T-cell (primary cell): ENCODE data around the gene ADD2. TPM values are rescaled to one million over a fixed set of nuclear protein-coding genes. Genes with fewer than 3 reads are reported as not detected.
A peak's percentile ranks its signal among the peaks of the same experiment; 100 is the strongest.
"Not testable (repeated sequence)": the region's sequence is repeated elsewhere in the genome, so short reads cannot be mapped to it uniquely, and the experiment has no call there.

Experiments used
- ATAC-seq, 4 experiments: fragments of 200-7000 bp in 3 of 4; fragments of 150-1000 bp in 1 of 4; cut with Tn5 transposase; replicated peaks in 1 of 4; 1 replicate in 3 of 4; 2 replicates in 1 of 4; pipeline ENCODE4 v1.10.0; 2021; ENCODE audit warnings: moderate library complexity in 3 of 4, mild to moderate bottlenecking in 2 of 4, moderate number of reproducible peaks in 1 of 4
- CTCF ChIA-PET, 2 donors: fragments of 300-600 bp; sonication (Branson Sonifier 250); formaldehyde crosslinking; loops; one replicate each; lab custom pipeline; 2022; ENCODE audit warnings: antibody characterized with exemption in 2 of 2; lab: Charles Lee
- POLR2A ChIA-PET, 2 donors: fragments of 300-600 bp; sonication (Branson Sonifier 250); formaldehyde crosslinking; loops; one replicate each; lab custom pipeline; 2022; ENCODE audit warnings: antibody characterized with exemption in 2 of 2; lab: Charles Lee
- DNase-seq, 35 experiments: peaks; one replicate each; pipeline versions ENCODE4 v3.0.0 to v3.0.0-alpha.2; 2013 to 2023
- H3K27ac ChIP-seq: one replicate; pipeline ENCODE4 v1.5.1; 2013; ENCODE audit warnings: low read length
- H3K27me3 ChIP-seq, 2 experiments: replicated peaks in 1 of 2; 1 replicate in 1 of 2; 2 replicates in 1 of 2; pipeline versions ENCODE4 v1.6.1 to v1.7.0; 2013; ENCODE audit warnings: low read length in 1 of 2, mixed read lengths in 1 of 2; ENCODE audit not compliant: control insufficient read depth in 2 of 2, insufficient read depth in 2 of 2; ENCODE audit errors: extremely low read depth in 1 of 2
- H3K36me3 ChIP-seq, 2 donors: 1 replicate in 1 of 2; 2 replicates in 1 of 2; pipeline versions ENCODE4 v1.6.1 to v1.7.0; 2013; ENCODE audit warnings: low read length in 1 of 2; ENCODE audit not compliant: control insufficient read depth in 2 of 2, insufficient read depth in 1 of 2; ENCODE audit errors: extremely low read depth in 1 of 2
- H3K4me1 ChIP-seq, 2 experiments: 1 replicate in 1 of 2; 2 replicates in 1 of 2; pipeline versions ENCODE4 v1.6.1 to v1.7.0; 2013; ENCODE audit warnings: low read length in 2 of 2, mixed read lengths in 1 of 2; ENCODE audit not compliant: insufficient read depth in 2 of 2, control insufficient read depth in 1 of 2; ENCODE audit errors: extremely low read depth in 1 of 2
- H3K4me3 ChIP-seq, 2 donors: 1 replicate in 1 of 2; 2 replicates in 1 of 2; pipeline versions ENCODE4 v1.5.1 to v1.7.0; 2013; ENCODE audit warnings: mild to moderate bottlenecking in 2 of 2, low read length in 1 of 2, moderate library complexity in 1 of 2; ENCODE audit not compliant: control insufficient read depth in 1 of 2; ENCODE audit errors: extremely low read depth in 1 of 2
- H3K9me3 ChIP-seq: 2 replicates; pipeline ENCODE4 v1.7.0; 2013
- H3K27ac Mint-ChIP-seq, 2 donors: one replicate each; pipeline ENCODE4 v1.8.0; 2020 to 2021; ENCODE audit warnings: mild to moderate bottlenecking in 2 of 2, mixed read lengths in 2 of 2
- H3K27me3 Mint-ChIP-seq, 2 donors: one replicate each; pipeline ENCODE4 v1.8.0; 2021 to 2022; ENCODE audit warnings: mixed read lengths in 2 of 2
- H3K36me3 Mint-ChIP-seq: one replicate; pipeline ENCODE4 v1.8.0; 2021; ENCODE audit warnings: mixed read lengths
- H3K4me1 Mint-ChIP-seq, 3 donors: one replicate each; pipeline ENCODE4 v1.8.0; 2020 to 2022; ENCODE audit warnings: mixed read lengths in 3 of 3, mild to moderate bottlenecking in 1 of 3
- H3K4me3 Mint-ChIP-seq, 3 donors: one replicate each; pipeline ENCODE4 v1.8.0; 2020 to 2022; ENCODE audit warnings: mild to moderate bottlenecking in 3 of 3, mixed read lengths in 3 of 3, moderate library complexity in 3 of 3
- H3K9me3 Mint-ChIP-seq, 3 donors: one replicate each; pipeline ENCODE4 v1.8.0; 2020 to 2022; ENCODE audit warnings: mixed read lengths in 3 of 3
- WGBS: methylation state at CpG from one replicate; pipeline ENCODE4 v1.1.5; 2013; ENCODE audit warnings: missing lambda C conversion rate; ENCODE audit not compliant: insufficient coverage; 5-methylcytosine and 5-hydroxymethylcytosine counted together
- total RNA-seq, 35 experiments: library from RNA in 6 of 35; stranded (reverse) in 6 of 35; fragments of 120-200 nt in 1 of 35; gene quantifications; one replicate each; pipeline versions ENCODE4 v1.2.1 to v1.2.4 and lab custom pipeline; 2013 to 2026

ADD2 gene
- total RNA-seq, 5 donors from 2014 or later (not counting 1 experiment from before 2014, with no cell fraction given), result 4.7 to 7.9 (median 7.1) TPM

GRCh38 chr2:70658476-70658875, 109.5 kb downstream of the ADD2 start:
- H3K27me3 ChIP-seq, result peaks cover 0 to 4% of the 10 kb centered on the region in 2 experiments
- no peak overlapping the region for H3K27ac ChIP-seq
- CTCF ChIA-PET, result interaction anchor here in 1 of 2 donors (0.6 to 0.8 kb wide), 2 partner anchors 354 to 1260 kb away, joined by 4 read pairs; no protein-coding TSS in a partner anchor
- H3K4me1 ChIP-seq, result peaks cover 18 to 34% of the 10 kb centered on the region in 2 experiments
- H3K27ac Mint-ChIP-seq, result peak overlapping the region in 1 of 2 donors; percentile 71
- DNase-seq (no peak), ATAC-seq (no peak)
- H3K36me3 ChIP-seq, result no peaks in the 10 kb centered on the region
- no peaks in the 10 kb centered on the region for H3K36me3 Mint-ChIP-seq
- H3K4me3 Mint-ChIP-seq, result no peak overlapping the region
- H3K4me3 ChIP-seq, result no peak overlapping the region
- H3K9me3 ChIP-seq, result no peaks in the 10 kb centered on the region
- WGBS, result 29% methylated on average over 1 of the region's 2 CpGs
- POLR2A ChIA-PET, result interaction anchor here in 1 of 2 donors (0.6 kb wide), 2 partner anchors 590 to 889 kb away, joined by 3 to 4 read pairs; no protein-coding TSS in a partner anchor
- peaks cover 0 to 22% of the 10 kb centered on the region in 2 donors for H3K27me3 Mint-ChIP-seq
- H3K9me3 Mint-ChIP-seq, result no peaks in the 10 kb centered on the region
- peaks cover 36 to 37% (median 36%) of the 10 kb centered on the region in 3 donors for H3K4me1 Mint-ChIP-seq

- ChIA-PET POLR2A (no interaction called here), CTCF (interaction anchor here (0.7 to 2.0 kb wide), 4 partner anchors 30 to 353 kb away, joined by 3 to 5 read pairs (median 4); no protein-coding TSS in a partner anchor)
- H3K27me3 Mint-ChIP-seq, result peaks cover 0 to 22% of the 10 kb centered on the region in 2 donors
- no CpG with 5 or more reads among the region's 5 CpGs for WGBS
- peak overlapping the region in 1 of 2 donors; percentile 82 for H3K27ac Mint-ChIP-seq
- H3K9me3 Mint-ChIP-seq, result no peaks in the 10 kb centered on the region
- H3K4me1 Mint-ChIP-seq, result peaks cover 29 to 33% (median 33%) of the 10 kb centered on the region in 3 donors
- Histone ChIP-seq H3K36me3 (no peaks in the 10 kb centered on the region), H3K27ac (peak overlapping the region; percentile 13), H3K4me3 (no peak overlapping the region), H3K27me3 (peaks cover 0 to 4% of the 10 kb centered on the region in 2 experiments), H3K9me3 (no peaks in the 10 kb centered on the region), H3K4me1 (peaks cover 18 to 29% of the 10 kb centered on the region in 2 experiments)
- peak overlapping the region in 1 of 3 donors; percentile 64 for H3K4me3 Mint-ChIP-seq
- no peaks in the 10 kb centered on the region for H3K36me3 Mint-ChIP-seq
- ATAC-seq (peak in 1 of 4 experiments; percentile 18), DNase-seq (no peak)
Observed at GRCh38 chr2:70657246-70657645, 110.8 kb downstream of the ADD2 start.

DNA sequence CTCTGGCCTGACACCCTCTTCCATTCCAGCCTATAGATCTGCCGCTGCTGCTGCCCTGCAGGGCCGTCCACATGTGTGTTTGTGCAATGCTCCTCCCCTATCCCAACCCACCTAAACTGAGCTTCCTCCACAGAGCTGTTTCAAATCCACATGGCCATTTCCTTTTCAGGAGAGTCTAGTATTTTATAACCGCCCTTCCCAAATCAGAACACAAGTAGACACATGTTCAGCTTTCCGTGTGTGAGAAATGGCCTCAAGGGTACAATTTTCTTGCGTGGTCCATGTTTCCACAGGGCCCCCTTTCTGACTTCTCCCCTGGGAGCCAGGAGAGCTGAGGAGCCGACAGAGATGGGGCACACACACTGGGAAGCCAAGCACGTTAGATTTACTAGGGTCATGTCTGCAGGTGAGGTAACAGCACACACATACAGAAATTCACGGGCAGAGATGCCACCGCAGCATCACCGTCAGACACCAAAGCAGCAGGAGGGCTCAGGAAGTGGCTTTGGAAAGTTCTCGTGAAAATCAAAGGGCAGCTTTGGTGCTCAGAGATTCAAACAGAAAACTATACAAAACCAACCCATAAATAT, 111.5 kb downstream of the ADD2 start:
- CTCF ChIA-PET, result interaction anchor here (0.5 to 2.0 kb wide), 8 partner anchors 10 to 933 kb away, joined by 3 to 9 read pairs (median 4); no protein-coding TSS in a partner anchor
- ATAC-seq, result peak; percentile 80 to 94 (median 87)
- Histone ChIP-seq H3K9me3 (no peaks in the 10 kb centered on the region), H3K4me1 (peaks cover 18 to 29% of the 10 kb centered on the region in 2 experiments), H3K4me3 (no peak overlapping the region), H3K27ac (no peak overlapping the region), H3K36me3 (no peaks in the 10 kb centered on the region), H3K27me3 (peaks cover 0 to 4% of the 10 kb centered on the region in 2 experiments)
- Mint-ChIP-seq H3K9me3 (peaks cover 0 to 6% (median 5%) of the 10 kb centered on the region in 3 donors), H3K36me3 (no peaks in the 10 kb centered on the region), H3K27ac (peak overlapping the region; percentile 76 to 81), H3K4me3 (peak overlapping the region in 2 of 3 donors; percentile 2 to 64), H3K27me3 (peaks cover 6 to 25% of the 10 kb centered on the region in 2 donors), H3K4me1 (peaks cover 29 to 33% (median 33%) of the 10 kb centered on the region in 3 donors)
- peak; percentile 13 to 79 (median 52) for DNase-seq
- 43% methylated on average over 6 of the region's 11 CpGs for WGBS
- POLR2A ChIA-PET, result interaction anchor here in 1 of 2 donors (0.6 kb wide), 1 partner anchor 27 kb away, joined by 9 read pairs; no protein-coding TSS in a partner anchor

DNA sequence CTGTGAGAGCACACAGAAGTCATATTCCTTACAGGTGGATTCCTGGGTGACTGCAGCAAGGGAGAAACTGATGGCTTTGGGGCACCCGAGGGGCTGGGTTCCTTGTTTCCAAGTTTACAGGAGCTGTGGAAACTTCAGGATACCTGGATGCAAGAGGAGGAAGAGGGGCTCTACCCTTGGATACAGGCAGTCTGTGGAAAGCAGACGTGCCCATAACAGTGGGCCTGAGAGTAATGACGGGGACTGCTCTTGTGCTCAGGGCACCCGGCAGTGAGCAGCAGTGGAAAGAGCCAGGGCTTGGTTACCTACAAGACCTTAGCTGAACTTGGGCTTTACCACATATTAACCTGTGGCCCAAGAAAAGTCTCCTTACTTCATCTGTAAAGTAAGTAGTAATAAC, 112.2 kb downstream of the ADD2 start:
- peaks cover 0 to 7% (median 5%) of the 10 kb centered on the region in 3 donors for H3K9me3 Mint-ChIP-seq
- Histone ChIP-seq H3K4me1 (peaks cover 18 to 29% of the 10 kb centered on the region in 2 experiments), H3K27ac (no peak overlapping the region), H3K4me3 (no peak overlapping the region), H3K36me3 (no peaks in the 10 kb centered on the region), H3K27me3 (peaks cover 0 to 4% of the 10 kb centered on the region in 2 experiments), H3K9me3 (no peaks in the 10 kb centered on the region)
- peaks cover 8 to 27% of the 10 kb centered on the region in 2 donors for H3K27me3 Mint-ChIP-seq
- peak overlapping the region in 1 of 3 donors; percentile 64 for H3K4me3 Mint-ChIP-seq
- WGBS, result 81% methylated on average over 2 of the region's 4 CpGs
- ATAC-seq (no peak), DNase-seq (peak in 1 of 35 experiments; percentile 9)
- H3K27ac Mint-ChIP-seq, result peak overlapping the region; percentile 44 to 81
- no peaks in the 10 kb centered on the region for H3K36me3 Mint-ChIP-seq
- peaks cover 29 to 33% (median 33%) of the 10 kb centered on the region in 3 donors for H3K4me1 Mint-ChIP-seq
- ChIA-PET POLR2A (interaction anchor here in 1 of 2 donors (0.6 kb wide), 1 partner anchor 27 kb away, joined by 9 read pairs; no protein-coding TSS in a partner anchor), CTCF (interaction anchor here (0.7 to 2.0 kb wide), 8 partner anchors 9 to 932 kb away, joined by 3 to 5 read pairs (median 4); no protein-coding TSS in a partner anchor)

GRCh38 chr2:70655211-70655610, 112.8 kb downstream of the ADD2 start:
- Mint-ChIP-seq H3K27me3 (peaks cover 8 to 27% of the 10 kb centered on the region in 2 donors), H3K4me3 (peak overlapping the region in 1 of 3 donors; percentile 64), H3K4me1 (peaks cover 29 to 33% (median 33%) of the 10 kb centered on the region in 3 donors), H3K27ac (peak overlapping the region; percentile 44 to 81)
- CTCF ChIA-PET, result interaction anchor here (0.7 to 2.0 kb wide), 5 partner anchors 63 to 931 kb away, joined by 3 to 5 read pairs (median 4); no protein-coding TSS in a partner anchor
- H3K27me3 ChIP-seq, H3K36me3 ChIP-seq, H3K27ac ChIP-seq, H3K36me3 Mint-ChIP-seq, H3K9me3 Mint-ChIP-seq, H3K9me3 ChIP-seq, H3K4me3 ChIP-seq, POLR2A ChIA-PET: not testable (repeated sequence)
- WGBS, result no CpG with 5 or more reads among the region's 6 CpGs
- DNase-seq, result peak in 1 of 35 experiments; percentile 63
- peaks cover 18 to 29% of the 10 kb centered on the region in 2 experiments for H3K4me1 ChIP-seq
- ATAC-seq, result peak; percentile 43 to 64 (median 58)

DNA sequence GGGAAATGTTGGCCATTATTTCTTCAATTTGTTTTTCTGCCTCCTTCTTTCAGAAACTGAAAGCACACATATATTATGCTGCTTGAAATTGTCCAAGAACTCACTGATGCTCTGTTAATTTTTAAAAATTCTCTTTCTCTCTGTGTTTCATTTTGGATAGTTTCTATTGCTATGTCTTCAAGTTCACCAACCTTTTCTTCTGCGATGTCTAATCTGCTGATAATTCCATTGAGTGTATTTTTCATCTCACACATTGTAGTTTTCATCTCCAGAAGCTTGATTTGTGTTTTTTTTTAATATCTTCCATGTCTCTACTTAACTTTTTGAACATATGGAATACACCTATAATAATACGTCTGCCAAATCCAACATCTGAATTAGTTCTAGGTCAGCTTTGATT, 116.3 kb downstream of the ADD2 start:
- Mint-ChIP-seq H3K4me1 (peaks cover 17 to 19% (median 17%) of the 10 kb centered on the region in 3 donors), H3K27ac (no peak overlapping the region), H3K27me3 (peaks cover 8 to 27% of the 10 kb centered on the region in 2 donors), H3K36me3 (no peaks in the 10 kb centered on the region), H3K4me3 (no peak overlapping the region), H3K9me3 (peaks cover 0 to 7% (median 5%) of the 10 kb centered on the region in 3 donors)
- no peaks in the 10 kb centered on the region for H3K9me3 ChIP-seq
- DNase-seq (no peak), ATAC-seq (no peak)
- no CpG with 5 or more reads among the region's 2 CpGs for WGBS
- peaks cover 0 to 4% of the 10 kb centered on the region in 2 experiments for H3K27me3 ChIP-seq
- CTCF ChIA-PET, result interaction anchor here (0.6 to 8.6 kb wide), 5 partner anchors 13 to 742 kb away, joined by 3 to 51 read pairs (median 3); partner anchors contain the start of gene FAM136A (in 1 of the 2)
- no peak overlapping the region for H3K27ac ChIP-seq
- no peak overlapping the region for H3K4me3 ChIP-seq
- POLR2A ChIA-PET, result no interaction called here
- no peaks in the 10 kb centered on the region for H3K36me3 ChIP-seq
- H3K4me1 ChIP-seq, result peaks cover 7 to 16% of the 10 kb centered on the region in 2 experiments
